Measurements from ENCODE around the gene GRIK3. TPM values are rescaled to one million over a fixed set of nuclear protein-coding genes. Genes with fewer than 3 reads are reported as not detected.

The GRIK3 gene
- total and polyA plus RNA-seq, 2 donors (not counting 1 experiment from before 2014, with no cell fraction given), result not detected

GRCh38 chr1:36847186-36847585, 187.1 kb downstream of the GRIK3 start:
- Histone ChIP-seq H3K36me3 (ENCODE audit: control insufficient read depth, insufficient read depth, low read length) (no peaks in the 10 kb centered on the region), H3K27ac (ENCODE audit: insufficient read depth, low read length) (no peak overlapping the region), H3K79me2 (ENCODE audit: control insufficient read depth, insufficient read depth, low read length) (no peaks in the 10 kb centered on the region), H3K4me3 (replicated peaks in 1 of 4; ENCODE audit: control extremely low read depth in 1 of 4, insufficient read depth in 1 of 4, low read depth in 3 of 4, low read length in 4 of 4) (no peak overlapping the region), H2AFZ (ENCODE audit: low read length) (no peak overlapping the region), H4K20me1 (ENCODE audit: control insufficient read depth, extremely low read depth, insufficient read depth, low read length) (no peaks in the 10 kb centered on the region), H3K4me2 (ENCODE audit: extremely low read depth, insufficient read depth, low read length) (no peak overlapping the region), H3K27me3 (ENCODE audit: control insufficient read depth, insufficient read depth, low read length) (no peaks in the 10 kb centered on the region), H3K9ac (ENCODE audit: insufficient read depth, low read length) (no peak overlapping the region), H3K9me3 (ENCODE audit: control insufficient read depth, insufficient read depth, low read depth, low read length) (no peaks in the 10 kb centered on the region), H3K4me1 (ENCODE audit: control insufficient read depth, extremely low read depth, insufficient read depth, low read length) (no peaks in the 10 kb centered on the region)
- TF ChIP-seq EZH2 (IDR thresholded peaks at IDR 0.05; ENCODE audit: low read length, missing control alignments) (no peak), CTCF (conservative IDR thresholded peaks at IDR 0.05 in 1 of 2, IDR thresholded peaks at IDR 0.05 in 1 of 2; ENCODE audit: low read depth in 1 of 2, low read length in 2 of 2) (no peak)
- no peak for DNase-seq (ENCODE audit: low read depth in 2 of 2)

- Histone ChIP-seq H3K79me2 (ENCODE audit: control insufficient read depth, insufficient read depth, low read length) (no peaks in the 10 kb centered on the region), H2AFZ (ENCODE audit: low read length) (no peak overlapping the region), H3K4me1 (ENCODE audit: control insufficient read depth, extremely low read depth, insufficient read depth, low read length) (no peaks in the 10 kb centered on the region), H3K9me3 (ENCODE audit: control insufficient read depth, insufficient read depth, low read depth, low read length) (no peaks in the 10 kb centered on the region), H3K4me2 (ENCODE audit: extremely low read depth, insufficient read depth, low read length) (no peak overlapping the region), H3K4me3 (replicated peaks in 1 of 4; ENCODE audit: control extremely low read depth in 1 of 4, insufficient read depth in 1 of 4, low read depth in 3 of 4, low read length in 4 of 4) (no peak overlapping the region), H3K27ac (ENCODE audit: insufficient read depth, low read length) (no peak overlapping the region), H3K36me3 (ENCODE audit: control insufficient read depth, insufficient read depth, low read length) (no peaks in the 10 kb centered on the region), H4K20me1 (ENCODE audit: control insufficient read depth, extremely low read depth, insufficient read depth, low read length) (no peaks in the 10 kb centered on the region), H3K9ac (ENCODE audit: insufficient read depth, low read length) (no peak overlapping the region), H3K27me3 (ENCODE audit: control insufficient read depth, insufficient read depth, low read length) (no peaks in the 10 kb centered on the region)
- no peak for TF ChIP-seq EZH2 (IDR thresholded peaks at IDR 0.05; ENCODE audit: low read length, missing control alignments)
- TF ChIP-seq CTCF (conservative IDR thresholded peaks at IDR 0.05 in 1 of 2, IDR thresholded peaks at IDR 0.05 in 1 of 2; ENCODE audit: low read depth in 1 of 2, low read length in 2 of 2), result no peak
- DNase-seq (ENCODE audit: low read depth in 2 of 2), result no peak
Observed at GRCh38 chr1:36846357-36846756, 188.0 kb downstream of the GRIK3 start.

- H3K4me1 ChIP-seq (ENCODE audit: control insufficient read depth, extremely low read depth, insufficient read depth, low read length), result no peaks in the 10 kb centered on the region
Observed at GRCh38 chr1:36845802-36846201, 188.5 kb downstream of the GRIK3 start.

More at GRCh38 chr1:36845802-36846201, 188.5 kb downstream of the GRIK3 start:
- TF ChIP-seq EZH2 (IDR thresholded peaks at IDR 0.05; ENCODE audit: low read length, missing control alignments) (no peak), CTCF (conservative IDR thresholded peaks at IDR 0.05 in 1 of 2, IDR thresholded peaks at IDR 0.05 in 1 of 2; ENCODE audit: low read depth in 1 of 2, low read length in 2 of 2) (no peak)
- Histone ChIP-seq H3K4me2 (ENCODE audit: extremely low read depth, insufficient read depth, low read length) (no peak overlapping the region), H2AFZ (ENCODE audit: low read length) (no peak overlapping the region), H3K79me2 (ENCODE audit: control insufficient read depth, insufficient read depth, low read length) (no peaks in the 10 kb centered on the region), H3K36me3 (ENCODE audit: control insufficient read depth, insufficient read depth, low read length) (no peaks in the 10 kb centered on the region), H3K9me3 (ENCODE audit: control insufficient read depth, insufficient read depth, low read depth, low read length) (no peaks in the 10 kb centered on the region), H4K20me1 (ENCODE audit: control insufficient read depth, extremely low read depth, insufficient read depth, low read length) (no peaks in the 10 kb centered on the region), H3K27me3 (ENCODE audit: control insufficient read depth, insufficient read depth, low read length) (no peaks in the 10 kb centered on the region), H3K4me3 (replicated peaks in 1 of 4; ENCODE audit: control extremely low read depth in 1 of 4, insufficient read depth in 1 of 4, low read depth in 3 of 4, low read length in 4 of 4) (no peak overlapping the region), H3K27ac (ENCODE audit: insufficient read depth, low read length) (no peak overlapping the region), H3K9ac (ENCODE audit: insufficient read depth, low read length) (no peak overlapping the region)
- no peak for DNase-seq (ENCODE audit: low read depth in 2 of 2)

Measured in fibroblast of lung (primary cell).